HG03558 (cell line): ENCODE data around the gene ATP5MG.
"Not testable (repeated sequence)": the region's sequence is repeated elsewhere in the genome, so short reads cannot be mapped to it uniquely, and the experiment has no call there.

Experiments used
- ATAC-seq: cut with Tn5 transposase; IDR thresholded peaks from one replicate; pipeline ENCODE4 v1.9.1; 2021; ENCODE audit warnings: moderate number of reproducible peaks; ENCODE audit not compliant: unreplicated experiment; ENCODE audit errors: extremely low read depth

Gene ATP5MG

GRCh38 chr11:118401151-118401879, at the start of gene ATP5MG:
ATP5MG (plus strand) TSS chr11:118401606; CDS start chr11:118401666, 60 bp downstream.
- no peak for ATAC-seq

DNA sequence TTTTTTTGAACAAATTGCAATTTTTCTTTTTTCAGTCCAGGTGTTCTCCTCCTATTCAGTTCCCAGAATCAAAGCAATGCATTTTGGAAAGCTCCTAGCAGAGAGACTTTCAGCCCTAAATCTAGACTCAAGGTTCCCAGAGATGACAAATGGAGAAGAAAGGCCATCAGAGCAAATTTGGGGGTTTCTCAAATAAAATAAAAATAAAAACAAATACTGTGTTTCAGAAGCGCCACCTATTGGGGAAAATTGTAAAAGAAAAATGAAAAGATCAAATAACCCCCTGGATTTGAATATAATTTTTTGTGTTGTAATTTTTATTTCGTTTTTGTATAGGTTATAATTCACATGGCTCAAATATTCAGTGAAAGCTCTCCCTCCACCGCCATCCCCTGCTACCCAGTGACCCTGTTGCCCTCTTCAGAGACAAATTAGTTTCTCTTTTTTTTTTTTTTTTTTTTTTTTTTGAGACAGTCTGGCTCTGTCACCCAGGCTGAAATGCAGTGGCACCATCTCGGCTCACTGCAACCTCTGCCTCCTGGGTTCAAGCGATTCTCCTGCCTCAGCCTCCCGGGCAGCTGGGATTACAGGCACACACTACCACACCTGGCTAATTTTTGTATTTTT, 48.2 kb upstream of the ATP5MG start:
- ATAC-seq: no peak

GRCh38 chr11:118358071-118358470, 43.3 kb upstream of the ATP5MG start:
- ATAC-seq: no peak

- ATAC-seq: no peak
Measured at GRCh38 chr11:118359295-118359958, 42.0 kb upstream of the ATP5MG start, which contains the start of gene UBE4A. UBE4A (plus strand) TSS chr11:118359600; CDS start chr11:118365081, 5,481 bp downstream.

DNA sequence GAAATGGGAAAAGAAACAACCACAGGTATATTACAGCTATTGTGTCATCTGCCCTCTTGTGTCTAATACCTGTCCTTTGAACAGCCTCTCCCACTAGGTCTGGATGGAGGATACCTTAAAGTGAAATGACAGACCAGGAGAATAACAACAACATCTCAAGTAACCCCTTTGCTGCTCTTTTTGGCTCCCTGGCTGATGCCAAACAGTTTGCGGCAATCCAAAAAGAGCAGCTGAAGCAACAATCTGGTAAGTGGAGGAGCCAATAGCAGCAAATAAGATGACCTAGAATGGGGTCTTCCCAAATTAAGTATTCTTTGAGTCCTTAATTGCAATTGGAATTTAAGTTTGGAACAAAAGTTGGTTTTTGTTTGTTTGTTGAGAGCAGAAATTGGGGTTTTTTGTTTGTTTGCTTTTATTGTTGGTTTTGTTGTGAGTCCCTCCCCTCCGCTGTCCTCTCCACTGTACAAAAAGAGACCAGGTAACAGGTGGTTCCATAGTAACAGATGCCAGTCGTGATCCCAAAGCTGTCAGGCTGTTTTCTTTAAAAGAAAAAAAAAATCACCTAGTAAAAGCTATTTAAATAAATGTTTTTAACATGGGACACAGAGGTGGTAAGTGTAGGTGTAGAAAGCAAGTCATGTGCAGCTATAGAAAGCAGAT, 36.3 kb upstream of the ATP5MG start:
- no peak for ATAC-seq

DNA sequence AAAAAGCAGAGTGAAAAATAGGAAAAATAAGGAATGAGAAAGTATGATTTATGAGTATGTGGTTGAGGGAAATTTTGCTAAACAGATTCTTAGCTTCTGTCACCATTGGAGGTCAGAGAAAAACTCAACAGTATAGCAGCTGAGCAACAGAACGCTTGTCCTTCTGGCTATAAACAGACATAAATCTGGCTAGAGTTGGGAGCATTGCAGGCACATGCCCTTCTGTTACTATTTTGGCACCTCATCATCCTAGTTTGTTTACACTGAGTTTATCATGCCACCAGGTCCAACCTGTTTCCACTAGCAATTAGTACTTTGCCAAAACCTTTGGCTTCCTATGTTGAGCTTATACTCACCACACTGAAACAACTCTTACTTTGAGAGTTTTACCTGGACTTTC, 35.1 kb upstream of the ATP5MG start:
- no peak for ATAC-seq

DNA sequence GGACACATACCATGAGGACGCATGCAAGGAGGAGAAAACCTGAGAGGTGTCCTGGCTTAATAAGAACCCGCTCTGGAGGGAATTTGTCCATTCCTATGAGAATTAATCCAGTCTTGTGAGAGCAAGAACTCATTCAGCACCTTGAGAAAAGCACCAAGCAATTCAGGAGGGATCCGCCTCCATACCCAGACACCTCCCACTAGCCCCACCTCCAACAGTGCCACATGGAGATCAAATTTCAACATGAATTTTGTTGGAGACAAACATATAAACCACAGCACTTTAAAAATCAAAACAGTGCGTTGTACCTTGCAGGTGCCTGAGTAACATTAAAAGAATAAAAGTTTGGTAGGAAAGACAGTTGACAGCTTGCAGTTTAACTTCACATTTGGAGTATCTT, 30.6 kb upstream of the ATP5MG start:
- ATAC-seq: no peak

DNA sequence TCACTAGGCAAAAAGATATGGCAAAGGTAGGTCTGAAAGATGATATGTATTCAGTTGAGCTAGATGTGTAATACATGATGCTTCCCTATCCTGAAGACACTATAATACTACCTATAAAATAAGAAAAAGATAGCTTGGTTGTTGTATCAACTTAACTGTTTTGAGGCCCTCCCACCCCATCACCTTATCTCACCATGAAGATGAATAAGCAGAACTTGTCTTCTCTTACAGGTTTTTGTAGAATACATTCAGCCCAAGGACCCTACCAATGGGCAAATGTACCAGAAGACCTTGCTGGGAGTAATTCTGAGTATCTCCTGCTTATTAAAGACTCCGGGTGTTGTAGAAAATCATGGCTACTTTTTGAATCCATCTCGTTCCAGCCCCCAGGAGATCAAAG, 28.1 kb upstream of the ATP5MG start:
- ATAC-seq: no peak

GRCh38 chr11:118373871-118374270, 27.5 kb upstream of the ATP5MG start:
- no peak for ATAC-seq

- ATAC-seq: no peak
Measured at GRCh38 chr11:118374729-118375128, 26.7 kb upstream of the ATP5MG start.

DNA sequence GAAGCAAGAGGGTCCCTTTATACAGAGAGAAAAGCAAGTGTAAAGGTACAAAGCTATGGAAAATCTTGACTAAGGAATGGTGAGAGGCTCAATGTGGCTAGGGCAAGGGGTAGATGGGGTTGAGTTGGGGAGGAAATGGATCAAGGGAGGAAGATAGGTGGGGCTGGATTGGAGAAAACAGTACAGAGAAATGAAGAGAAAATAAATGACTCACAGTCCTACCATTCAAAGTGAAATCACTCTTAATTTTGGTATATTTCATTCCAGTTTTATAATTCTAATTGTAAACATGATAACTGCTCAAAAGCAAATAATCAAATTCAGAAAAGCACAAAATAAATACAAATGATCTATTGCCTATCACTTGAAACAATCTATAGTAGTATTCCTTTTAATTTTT, 25.4 kb upstream of the ATP5MG start:
- no peak for ATAC-seq

DNA sequence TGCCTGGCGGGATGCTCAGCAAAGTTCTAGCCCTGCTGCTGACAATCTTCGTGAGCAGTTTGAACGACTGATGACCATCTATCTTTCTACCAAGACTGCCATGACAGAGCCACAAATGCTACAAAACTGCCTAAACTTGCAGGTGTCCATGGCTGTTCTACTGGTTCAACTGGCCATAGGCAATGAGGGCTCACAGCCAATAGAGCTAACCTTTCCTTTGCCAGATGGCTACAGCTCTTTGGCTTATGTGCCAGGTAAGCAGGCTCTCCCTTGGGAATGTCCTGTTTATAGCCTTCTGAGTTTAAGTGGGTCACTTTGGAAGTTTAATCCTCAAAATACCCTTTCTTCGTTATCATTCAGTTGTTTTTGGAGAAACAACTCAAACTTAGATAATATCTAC, 21.9 kb upstream of the ATP5MG start:
- no peak for ATAC-seq

DNA sequence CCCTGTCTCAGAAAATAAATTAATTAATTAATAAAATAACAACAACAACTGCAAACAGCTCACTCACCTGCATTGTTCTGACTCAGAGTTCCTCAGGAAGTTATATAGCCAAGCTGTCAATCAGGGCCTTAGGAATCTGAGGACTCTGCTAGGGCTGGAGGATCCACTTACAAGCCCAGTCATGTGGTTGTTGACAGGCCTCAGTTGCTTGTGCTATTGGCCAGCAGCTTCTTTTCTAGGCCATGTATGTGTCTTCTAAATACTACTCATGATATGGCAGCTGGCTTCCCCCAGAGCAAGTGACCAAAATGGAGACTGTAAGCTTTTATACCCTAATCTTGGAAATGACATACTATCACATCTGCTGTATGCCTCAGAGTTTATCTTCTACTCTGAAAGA, 20.8 kb upstream of the ATP5MG start:
- ATAC-seq: no peak

- ATAC-seq: no peak
Measured at GRCh38 chr11:118382954-118383353, 18.5 kb upstream of the ATP5MG start.

GRCh38 chr11:118383657-118384056, 17.7 kb upstream of the ATP5MG start:
- no peak for ATAC-seq

GRCh38 chr11:118396097-118396501, 5.3 kb upstream of the ATP5MG start:
- ATAC-seq: no peak

GRCh38 chr11:118397448-118397847, 4.0 kb upstream of the ATP5MG start:
- ATAC-seq: no peak

GRCh38 chr11:118398791-118399559, 2.4 kb upstream of the ATP5MG start:
- no peak for ATAC-seq

DNA sequence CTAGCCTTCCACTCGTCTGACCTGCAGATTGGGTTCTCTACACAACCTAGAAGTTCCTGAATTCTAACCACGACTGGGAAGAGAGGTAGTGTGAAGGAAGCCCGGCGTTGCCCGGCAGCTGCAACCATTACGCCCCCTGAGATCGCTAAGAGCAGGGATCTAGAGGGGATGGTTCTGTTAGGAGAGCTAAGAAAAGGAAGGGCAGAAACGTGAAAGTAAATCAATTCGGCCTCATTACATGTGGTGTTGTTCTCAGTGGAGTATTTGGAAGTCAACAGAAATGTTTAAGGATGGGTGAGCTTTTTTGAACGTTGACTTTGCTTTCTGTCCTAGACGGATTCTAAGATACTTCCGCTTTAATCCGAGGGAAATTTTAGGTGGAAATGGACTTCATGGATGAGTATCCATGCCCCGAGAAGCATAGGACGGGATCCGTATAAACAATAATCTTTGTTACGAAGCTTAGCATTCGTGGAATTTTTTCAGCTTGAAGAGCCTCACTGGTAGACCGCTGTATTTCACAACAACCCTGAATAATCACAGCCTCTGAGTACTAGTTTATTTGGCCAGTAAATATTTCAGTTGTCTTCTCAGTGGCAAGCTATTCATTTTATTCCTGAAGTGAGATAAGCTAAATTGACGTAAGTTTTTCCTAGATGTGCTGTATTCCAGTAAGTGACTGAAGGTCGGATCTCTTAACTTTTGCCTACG, 629 bp downstream of the ATP5MG start:
- ATAC-seq: no peak

- not testable (repeated sequence) for ATAC-seq
Measured at GRCh38 chr11:118402594-118402993, 1.2 kb downstream of the ATP5MG start.
